OCI-LY1 (cell line): ENCODE measurements around the gene SEPTIN5.

Experiments
- H2AFZ ChIP-seq: fragments of 200-600 bp; sonication (generic), shearing (Covaris generic); 2 replicates; pipeline ENCODE4 v1.6.0; 2014; ENCODE audit warnings: antibody characterized with exemption, mild to moderate bottlenecking, low read length
- H3F3A ChIP-seq: fragments of 200-600 bp; sonication (generic), shearing (Covaris generic); 2 replicates; pipeline ENCODE4 v1.6.0; 2014; ENCODE audit warnings: mild to moderate bottlenecking, antibody characterized with exemption, low read length, moderate library complexity; ENCODE audit not compliant: insufficient read depth
- H3K27ac ChIP-seq: fragments of 200-600 bp; sonication (generic); 2 replicates; pipeline ENCODE4 v1.5.1; 2014; ENCODE audit warnings: low read length, mixed run types, mild to moderate bottlenecking, low read depth; ENCODE audit not compliant: poor library complexity, severe bottlenecking
- H3K27me3 ChIP-seq: fragments of 200-600 bp; sonication (generic); 2 replicates; pipeline ENCODE4 v1.6.0; 2014; ENCODE audit warnings: antibody characterized with exemption, mild to moderate bottlenecking, low read length, moderate library complexity; ENCODE audit not compliant: insufficient read depth
- H3K36me3 ChIP-seq: fragments of 200-600 bp; sonication (generic); 2 replicates; pipeline ENCODE4 v1.6.1; 2014; ENCODE audit warnings: mild to moderate bottlenecking, antibody characterized with exemption, low read length, moderate library complexity, mixed read lengths; ENCODE audit not compliant: insufficient read depth
- H3K4me1 ChIP-seq: fragments of 200-600 bp; sonication (generic); 2 replicates; pipeline ENCODE4 v1.5.1; 2014; ENCODE audit warnings: mild to moderate bottlenecking, low read length, moderate library complexity; ENCODE audit not compliant: insufficient read depth, severe bottlenecking
- H3K4me2 ChIP-seq: fragments of 200-600 bp; sonication (generic), shearing (Covaris generic); 2 replicates; pipeline ENCODE4 v1.6.1; 2014; ENCODE audit warnings: low read length
- H3K4me3 ChIP-seq: fragments of 200-600 bp; sonication (generic); 2 replicates; pipeline ENCODE4 v1.5.1; 2014; ENCODE audit warnings: low read length, low read depth, mild to moderate bottlenecking, mixed read lengths; ENCODE audit not compliant: poor library complexity, severe bottlenecking
- H3K79me2 ChIP-seq: fragments of 200-600 bp; shearing (Covaris generic); 2 replicates; pipeline ENCODE4 v1.6.1; 2016; ENCODE audit warnings: mixed run types, low read length, mixed read lengths; ENCODE audit not compliant: insufficient read depth
- H3K9ac ChIP-seq: fragments of 200-600 bp; sonication (generic), shearing (Covaris generic); 2 replicates; pipeline ENCODE4 v1.6.1; 2014; ENCODE audit warnings: mild to moderate bottlenecking, low read length, mixed read lengths
- H3K9me2 ChIP-seq: fragments of 200-600 bp; sonication (generic), shearing (Covaris generic); 2 replicates; pipeline ENCODE4 v1.6.1; 2014; ENCODE audit warnings: low read depth, mild to moderate bottlenecking, low read length, mixed read lengths
- H3K9me3 ChIP-seq: fragments of 200-600 bp; shearing (Covaris generic); 2 replicates; pipeline ENCODE4 v1.6.1; 2014; ENCODE audit warnings: low read length, mixed read lengths
- H4K20me1 ChIP-seq: fragments of 200-600 bp; sonication (generic), shearing (Covaris generic); 2 replicates; pipeline ENCODE4 v1.6.0; 2016; ENCODE audit warnings: mild to moderate bottlenecking, low read length; ENCODE audit not compliant: insufficient read depth
- EZH2 ChIP-seq: fragments of 200-600 bp; sonication (generic), shearing (Covaris generic); IDR thresholded peaks from 2 replicates; pipeline ENCODE4 v1.8.0; 2017; ENCODE audit warnings: borderline replicate concordance, mixed run types, mild to moderate bottlenecking, antibody characterized with exemption, low read length, moderate library complexity, mixed read lengths
- TF ChIP-seq, protein P1 (sequence below): fragments of 200-600 bp; sonication (generic), shearing (Covaris generic); IDR thresholded peaks from 2 replicates; pipeline ENCODE4 v1.5.1; 2017; ENCODE audit warnings: mild to moderate bottlenecking, antibody characterized with exemption, low read length, moderate library complexity, mixed read lengths

Gene SEPTIN5

DNA sequence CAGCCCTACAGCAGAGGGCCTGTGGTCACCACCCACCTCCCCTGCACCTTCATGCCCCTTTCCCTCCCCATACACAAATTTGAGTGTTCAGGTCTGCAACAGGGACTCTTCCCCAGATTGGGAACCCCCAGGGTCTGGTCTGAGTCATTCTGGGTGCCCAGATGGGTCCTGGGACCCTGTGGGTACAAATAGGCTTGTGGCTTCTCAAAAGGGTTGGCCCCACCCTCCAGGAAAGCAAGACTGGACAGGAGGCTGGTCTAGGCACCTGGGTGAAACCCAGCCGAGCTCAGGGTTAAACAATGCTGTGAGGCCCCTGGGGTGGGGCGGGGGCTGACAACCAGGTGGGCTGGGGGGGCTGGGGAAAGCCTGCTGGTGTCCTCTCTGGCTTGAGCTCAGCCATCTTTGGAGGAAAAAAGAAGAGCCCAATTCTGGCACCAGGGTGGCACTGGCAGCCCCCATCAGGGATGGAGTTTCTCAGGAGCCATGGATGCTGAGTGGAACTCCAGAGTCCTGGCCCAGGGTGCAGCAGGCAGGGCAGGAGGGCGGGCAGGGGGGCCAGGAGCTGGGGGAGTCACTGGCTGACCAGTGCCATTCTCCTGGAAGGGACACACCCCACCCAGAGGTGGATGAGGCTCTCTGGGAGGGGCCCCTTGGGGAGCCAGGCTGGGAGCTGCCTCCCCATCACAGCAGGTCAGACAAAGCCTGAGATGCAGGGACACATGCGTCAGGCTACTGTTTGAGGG is 1.1 kb downstream of the SEPTIN5 start:
- Histone ChIP-seq H3K4me1 (peaks cover 11% of the 10 kb centered on the region), H3F3A (no peaks in the 10 kb centered on the region), H3K36me3 (no peaks in the 10 kb centered on the region), H3K4me3 (no peak overlapping the region), H3K9me3 (no peaks in the 10 kb centered on the region), H3K79me2 (no peaks in the 10 kb centered on the region), H3K4me2 (no peak overlapping the region), H3K27me3 (peaks cover 9% of the 10 kb centered on the region; the same call in 1 of the 2 replicates), H2AFZ (no peak overlapping the region), H4K20me1 (no peaks in the 10 kb centered on the region), H3K9me2 (no peaks in the 10 kb centered on the region), H3K9ac (no peak overlapping the region), H3K27ac (no peak overlapping the region)
- TF ChIP-seq, protein P1, sequence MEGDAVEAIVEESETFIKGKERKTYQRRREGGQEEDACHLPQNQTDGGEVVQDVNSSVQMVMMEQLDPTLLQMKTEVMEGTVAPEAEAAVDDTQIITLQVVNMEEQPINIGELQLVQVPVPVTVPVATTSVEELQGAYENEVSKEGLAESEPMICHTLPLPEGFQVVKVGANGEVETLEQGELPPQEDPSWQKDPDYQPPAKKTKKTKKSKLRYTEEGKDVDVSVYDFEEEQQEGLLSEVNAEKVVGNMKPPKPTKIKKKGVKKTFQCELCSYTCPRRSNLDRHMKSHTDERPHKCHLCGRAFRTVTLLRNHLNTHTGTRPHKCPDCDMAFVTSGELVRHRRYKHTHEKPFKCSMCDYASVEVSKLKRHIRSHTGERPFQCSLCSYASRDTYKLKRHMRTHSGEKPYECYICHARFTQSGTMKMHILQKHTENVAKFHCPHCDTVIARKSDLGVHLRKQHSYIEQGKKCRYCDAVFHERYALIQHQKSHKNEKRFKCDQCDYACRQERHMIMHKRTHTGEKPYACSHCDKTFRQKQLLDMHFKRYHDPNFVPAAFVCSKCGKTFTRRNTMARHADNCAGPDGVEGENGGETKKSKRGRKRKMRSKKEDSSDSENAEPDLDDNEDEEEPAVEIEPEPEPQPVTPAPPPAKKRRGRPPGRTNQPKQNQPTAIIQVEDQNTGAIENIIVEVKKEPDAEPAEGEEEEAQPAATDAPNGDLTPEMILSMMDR = no peak
- no peak for TF ChIP-seq EZH2

- no peak overlapping the region for H3K4me3 ChIP-seq
- peaks cover 11% of the 10 kb centered on the region for H3K4me1 ChIP-seq
- H2AFZ ChIP-seq = no peak overlapping the region
- H3K27me3 ChIP-seq = peaks cover 10% of the 10 kb centered on the region; the same call in 1 of the 2 replicates
- no peaks in the 10 kb centered on the region for H3K9me3 ChIP-seq
- H3K36me3 ChIP-seq = no peaks in the 10 kb centered on the region
- H3K9ac ChIP-seq = no peak overlapping the region
- no peak overlapping the region for H3K4me2 ChIP-seq
- no peak overlapping the region for H3K27ac ChIP-seq
- H3F3A ChIP-seq = no peaks in the 10 kb centered on the region
- H4K20me1 ChIP-seq = no peaks in the 10 kb centered on the region
- H3K9me2 ChIP-seq = no peaks in the 10 kb centered on the region
- no peaks in the 10 kb centered on the region for H3K79me2 ChIP-seq
- TF ChIP-seq EZH2 = no peak
- TF ChIP-seq, protein P1 = no peak
These were observed 1.9 kb downstream of the SEPTIN5 start for GRCh38 chr22:19716041-19716828.

- H3K9ac ChIP-seq = no peak overlapping the region
These were observed 2.5 kb downstream of the SEPTIN5 start for GRCh38 chr22:19716829-19717105.

More at GRCh38 chr22:19716829-19717105, 2.5 kb downstream of the SEPTIN5 start:
- no peak overlapping the region for H3K4me2 ChIP-seq
- H4K20me1 ChIP-seq = no peaks in the 10 kb centered on the region
- H3K36me3 ChIP-seq = no peaks in the 10 kb centered on the region
- no peak overlapping the region for H2AFZ ChIP-seq
- no peaks in the 10 kb centered on the region for H3K9me2 ChIP-seq
- no peaks in the 10 kb centered on the region for H3K9me3 ChIP-seq
- no peak for TF ChIP-seq EZH2
- TF ChIP-seq, protein P1 = no peak
- peaks cover 10% of the 10 kb centered on the region; the same call in 1 of the 2 replicates for H3K27me3 ChIP-seq
- no peaks in the 10 kb centered on the region for H3F3A ChIP-seq
- H3K4me1 ChIP-seq = peaks cover 11% of the 10 kb centered on the region
- no peaks in the 10 kb centered on the region for H3K79me2 ChIP-seq
- no peak overlapping the region for H3K4me3 ChIP-seq
- no peak overlapping the region for H3K27ac ChIP-seq
